Measurements from ENCODE around the gene FGR.

The FGR gene

DNA sequence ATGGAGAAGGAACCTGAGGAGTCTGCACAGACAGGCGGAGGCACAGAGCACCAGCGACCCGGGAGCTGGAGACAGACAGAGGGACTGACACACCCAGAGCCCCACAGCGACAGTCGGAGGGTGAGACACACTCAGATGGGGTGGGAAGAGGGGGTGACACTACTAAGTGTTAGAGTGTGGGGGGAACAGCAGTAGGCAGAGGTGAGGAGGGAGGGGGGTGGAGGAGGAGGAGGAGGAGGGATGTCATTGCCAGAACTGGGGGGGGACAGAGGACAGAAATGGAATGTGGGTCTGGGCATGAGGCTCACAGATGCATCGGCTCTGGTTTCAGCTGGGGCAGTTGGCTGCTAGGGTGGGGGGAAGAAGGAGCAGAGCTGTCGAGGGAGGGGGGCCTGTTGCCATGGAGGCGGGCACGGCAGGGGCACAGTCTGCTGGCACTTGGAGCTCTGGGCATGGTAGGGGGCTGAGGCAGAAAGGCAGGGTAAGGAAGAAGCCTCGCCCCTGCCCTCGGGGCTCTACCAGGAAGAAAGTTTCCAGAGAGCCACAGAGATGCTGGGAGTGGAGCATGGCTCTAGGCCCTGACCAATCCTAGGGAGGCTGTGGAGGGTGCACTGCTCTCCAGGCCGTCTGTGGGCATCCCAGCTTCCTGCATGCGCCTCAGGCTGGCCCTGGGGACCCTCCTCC, 68.4 kb downstream of the FGR start:
- DNase-seq, result no peak

DNA sequence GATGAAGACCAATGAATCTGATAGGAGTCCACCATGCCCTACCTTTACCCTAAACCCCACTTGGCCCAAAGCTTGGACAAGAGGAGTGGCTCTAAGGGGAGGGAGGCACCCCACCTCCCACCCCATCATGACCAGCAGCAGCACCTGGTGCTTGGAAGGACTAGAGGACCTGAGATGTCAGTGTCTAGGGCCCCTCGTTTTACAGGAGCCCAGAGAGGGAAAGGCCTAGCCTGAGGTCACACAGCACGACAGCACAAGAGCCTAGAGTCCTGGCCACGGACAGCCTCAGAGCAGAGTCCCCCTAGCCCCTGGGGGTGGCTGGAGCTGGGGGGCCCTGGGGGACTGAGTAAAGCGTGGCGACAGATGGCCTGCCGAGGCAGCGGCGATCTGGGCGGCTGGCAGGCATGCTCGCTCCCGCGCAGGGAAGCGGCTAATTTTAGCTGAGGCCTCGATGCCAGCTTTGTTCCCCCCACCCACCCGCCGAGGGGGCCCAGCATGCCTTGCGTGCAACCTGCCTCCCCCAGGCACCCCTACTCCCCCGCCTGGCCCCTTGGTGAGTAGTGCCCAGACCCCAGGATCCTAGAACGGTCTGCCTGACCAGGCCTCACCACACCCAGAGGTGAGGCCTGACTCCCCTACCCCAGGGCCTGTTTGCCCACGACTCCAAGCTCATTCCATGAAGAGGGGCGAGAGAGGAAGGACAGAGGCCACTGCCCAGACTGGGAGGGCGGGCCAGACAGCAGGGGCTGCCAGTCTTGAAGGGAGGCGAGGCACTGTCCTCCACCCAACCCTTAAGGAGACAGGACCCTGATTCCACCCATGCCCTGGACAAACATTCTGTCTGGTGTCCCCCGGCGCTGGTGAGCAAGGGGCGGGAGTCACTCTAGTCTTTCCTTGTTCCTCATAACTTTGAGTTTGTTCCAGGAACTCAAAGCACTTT, 70.0 kb downstream of the FGR start:
- DNase-seq, result no peak

DNA sequence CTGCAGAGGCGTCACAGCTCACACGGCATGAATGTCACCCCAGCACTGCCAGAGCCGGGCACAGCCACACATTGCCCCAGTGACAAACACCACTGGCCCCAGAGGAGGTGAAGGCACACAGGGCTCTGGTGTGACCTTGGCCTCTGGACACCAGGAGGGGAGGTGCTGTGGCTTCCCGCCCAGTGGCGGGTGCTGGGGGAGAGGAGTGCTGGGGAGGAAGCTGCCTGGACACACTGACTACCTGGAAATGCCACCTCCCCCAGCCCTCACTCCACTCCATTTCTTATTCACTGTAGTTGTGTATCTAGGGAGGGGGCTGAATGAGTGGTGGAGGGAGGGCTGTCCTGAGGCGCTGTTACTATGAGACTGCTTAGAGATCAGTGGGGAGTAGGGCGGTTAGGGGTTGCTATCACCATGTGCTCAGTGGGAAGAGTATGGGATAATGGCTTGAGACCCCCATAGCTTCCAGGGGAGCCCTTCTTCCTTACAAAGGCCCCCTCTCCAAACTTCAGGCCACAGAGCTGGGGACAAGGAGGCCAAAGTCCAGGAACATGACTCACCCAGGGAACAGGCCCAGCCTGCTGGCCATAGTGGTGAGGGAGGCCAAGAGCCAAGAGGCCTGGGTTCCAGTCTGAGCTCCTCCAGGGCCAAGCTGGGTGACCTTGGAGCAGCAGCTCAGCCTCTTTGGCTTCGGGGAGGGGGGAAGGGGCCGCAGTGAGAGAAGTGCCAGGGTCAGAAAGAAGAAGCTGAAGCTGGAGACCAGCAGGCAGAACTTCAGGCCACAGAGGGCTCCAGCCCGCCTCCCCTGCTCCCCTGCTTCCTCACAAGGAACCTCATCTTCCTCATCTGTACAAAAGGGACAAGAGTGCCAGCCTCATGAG, 71.2 kb downstream of the FGR start:
- no peak for DNase-seq

DNA sequence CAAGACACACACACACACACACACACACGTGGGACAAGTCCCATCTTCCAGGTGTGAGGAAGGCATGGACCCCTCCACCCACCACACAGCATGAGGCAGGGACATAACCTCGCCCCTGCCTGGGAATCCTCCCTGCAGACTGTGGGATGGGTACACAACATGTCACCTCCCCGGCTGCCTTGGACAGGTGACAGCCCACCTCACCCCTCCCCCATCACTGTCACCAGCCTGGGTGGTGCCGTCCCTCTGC, 71.7 kb downstream of the FGR start:
- DNase-seq, result no peak

DNA sequence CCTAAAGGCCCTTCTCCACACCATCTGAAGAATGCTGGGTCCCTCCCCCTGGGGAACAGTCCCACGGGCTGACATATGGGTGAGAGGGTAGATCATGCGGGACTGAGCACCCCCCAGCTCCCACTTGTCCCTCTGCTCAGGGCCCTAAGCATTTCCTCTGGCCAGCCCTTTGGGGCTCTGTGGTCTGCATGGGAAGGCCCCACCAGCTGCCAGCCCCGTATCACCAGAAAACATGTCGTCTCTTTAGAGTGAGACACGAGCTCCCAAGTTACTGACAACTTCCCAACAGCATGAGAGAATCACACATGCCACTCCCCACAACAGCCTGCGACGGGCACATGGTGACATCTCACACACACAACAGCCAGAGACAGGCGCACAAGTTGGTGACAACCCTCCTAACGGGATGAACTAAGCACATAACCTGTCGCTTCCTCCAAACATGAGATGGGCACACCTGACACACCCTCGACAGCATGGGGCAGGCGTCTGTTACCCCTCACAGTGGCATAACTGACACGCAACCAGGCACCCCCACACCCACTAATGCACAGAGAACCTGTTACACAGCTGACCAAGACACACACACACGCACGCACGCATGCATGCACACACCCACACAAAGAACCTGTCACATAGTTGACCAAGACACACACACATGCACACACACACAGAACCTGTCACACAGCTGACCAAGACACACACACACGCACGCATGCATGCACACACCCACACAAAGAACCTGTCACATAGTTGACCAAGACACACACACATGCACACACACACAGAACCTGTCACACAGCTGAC, 72.2 kb downstream of the FGR start:
- no peak for DNase-seq
